ENCODE results near the gene NPAS3.
A peak's percentile ranks its signal among the peaks of the same experiment; 100 is the strongest.

The NPAS3 gene

DNA sequence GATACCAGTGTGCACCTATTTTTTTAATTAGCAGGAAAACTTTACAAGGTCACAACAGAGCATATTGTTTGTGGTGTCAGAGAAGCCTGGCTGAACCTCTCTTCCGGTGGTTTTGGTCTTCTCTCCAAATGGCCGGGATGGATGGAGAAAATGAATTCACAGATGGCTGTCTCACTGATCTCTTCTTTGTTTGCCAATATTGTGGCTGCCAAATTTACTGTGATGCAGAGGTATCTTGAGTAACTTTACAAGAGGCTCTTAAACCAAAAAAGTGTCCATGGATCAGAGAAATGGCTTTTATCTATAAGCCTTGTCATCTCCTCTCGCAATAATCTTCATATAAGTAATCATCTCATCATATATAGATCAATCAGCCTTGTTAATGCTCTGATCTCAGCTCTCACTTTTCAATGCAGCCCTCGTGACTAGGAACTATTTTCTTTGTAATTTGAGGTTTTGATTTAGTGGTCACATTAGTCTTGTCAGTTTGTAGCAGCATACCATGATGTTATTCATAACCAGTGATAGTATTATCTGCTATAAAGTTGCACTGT, 704.1 kb downstream of the NPAS3 start:
- DNase-seq (ENCODE audit: low read depth), result peak; percentile 55

DNA sequence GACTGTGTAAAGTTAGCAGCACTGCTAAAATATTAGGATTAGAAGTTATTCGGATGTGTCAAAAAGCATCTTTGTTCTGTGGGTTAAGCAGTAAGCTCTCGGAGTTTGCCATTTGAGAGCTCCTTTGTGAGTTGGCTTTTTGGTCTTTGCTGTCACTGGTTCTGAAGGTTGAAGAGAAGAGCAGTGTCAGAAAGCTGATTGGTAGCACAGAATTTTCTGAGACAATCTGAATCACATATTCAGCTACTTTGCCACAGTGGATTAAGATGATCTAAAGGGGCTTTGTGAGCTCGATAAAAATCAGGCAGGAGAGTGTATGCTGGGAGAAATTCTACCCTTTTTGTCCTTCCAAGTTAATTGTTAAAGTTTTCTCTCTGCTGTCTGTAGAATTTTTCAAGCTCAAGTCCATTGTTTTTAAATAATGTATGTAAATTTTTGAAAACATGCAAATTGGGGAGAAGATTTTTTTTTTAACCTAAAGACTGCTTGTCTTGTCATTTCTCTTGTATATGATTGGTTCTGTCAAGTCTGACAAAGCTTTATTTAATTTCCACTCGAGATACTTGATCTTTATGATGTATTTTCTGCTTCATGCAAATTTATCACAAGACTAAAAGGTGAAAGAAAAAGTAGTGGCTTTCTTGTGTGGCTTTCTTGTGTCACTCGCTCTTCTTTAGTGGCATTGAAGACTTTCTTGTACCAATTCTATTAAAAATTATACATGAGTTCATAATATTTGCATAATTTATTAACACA, 704.9 kb downstream of the NPAS3 start:
- no peak for DNase-seq (ENCODE audit: low read depth)

- DNase-seq (ENCODE audit: low read depth), result peak; percentile 90
These were observed 708.1 kb downstream of the NPAS3 start for GRCh38 chr14:33646692-33647260.

DNA sequence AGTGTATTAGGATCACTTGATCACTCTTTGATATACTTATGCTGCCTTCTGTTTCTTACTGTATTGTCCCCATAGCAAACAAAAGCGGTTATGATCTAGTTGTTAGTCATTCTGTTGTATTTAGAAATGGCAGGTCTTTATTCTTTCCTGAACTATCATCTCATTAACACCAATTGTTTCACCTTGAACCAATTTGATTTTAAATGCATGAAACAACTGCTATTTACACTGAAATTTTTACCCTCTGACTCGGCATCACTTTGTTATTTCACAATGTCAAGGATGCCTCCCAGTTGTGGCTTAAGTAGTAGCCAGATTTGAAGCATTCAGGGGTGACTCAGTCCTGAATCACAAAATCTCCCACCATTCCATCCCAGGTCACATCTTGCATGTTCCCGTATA, 708.7 kb downstream of the NPAS3 start:
- peak; percentile 98 for DNase-seq (ENCODE audit: low read depth)

DNA sequence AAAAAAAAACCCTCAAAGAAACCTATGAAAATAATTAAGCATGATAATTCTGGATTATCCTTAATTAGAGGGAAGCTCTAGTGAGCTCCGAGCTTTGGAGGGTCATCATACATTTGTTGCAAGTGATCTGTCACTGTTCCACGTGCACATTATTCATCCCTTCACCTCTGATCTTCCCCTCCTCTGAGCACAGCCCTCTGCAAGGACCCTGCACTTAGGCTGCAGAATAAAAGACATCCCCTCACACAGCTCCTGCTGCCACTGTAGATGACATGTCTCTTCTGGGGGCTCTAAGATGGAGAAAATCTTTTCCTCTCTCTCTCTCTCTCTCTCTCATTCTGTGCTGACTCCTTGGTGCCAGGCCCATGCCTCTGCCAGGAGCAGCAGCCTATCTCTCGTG, 711.8 kb downstream of the NPAS3 start:
- no peak for DNase-seq (ENCODE audit: low read depth)

- DNase-seq (ENCODE audit: low read depth), result no peak
These were observed 714.1 kb downstream of the NPAS3 start for GRCh38 chr14:33652566-33653307.

DNA sequence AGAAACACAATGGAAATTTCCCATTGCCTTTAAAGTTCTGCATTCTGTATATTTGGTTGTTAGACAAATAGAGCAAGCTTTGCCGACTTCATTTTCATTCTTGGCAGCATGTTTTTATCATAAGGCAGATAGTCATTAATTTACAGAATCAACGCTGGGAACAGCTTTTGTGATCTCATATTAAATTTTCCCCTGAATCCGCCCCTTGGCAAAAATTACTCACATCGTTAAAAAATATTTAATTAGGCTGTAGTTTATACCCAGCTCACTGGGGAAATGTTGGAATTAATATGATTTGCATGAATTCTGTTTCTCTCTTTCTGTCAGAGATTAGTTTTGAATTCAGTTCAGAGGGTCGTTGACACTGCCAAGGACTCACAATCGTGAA, 714.6 kb downstream of the NPAS3 start:
- no peak for DNase-seq (ENCODE audit: low read depth)

GRCh38 chr14:33655421-33655820, 716.7 kb downstream of the NPAS3 start:
- no peak for DNase-seq (ENCODE audit: low read depth)

GRCh38 chr14:33657476-33657875, 718.8 kb downstream of the NPAS3 start:
- no peak for DNase-seq (ENCODE audit: low read depth)

DNA sequence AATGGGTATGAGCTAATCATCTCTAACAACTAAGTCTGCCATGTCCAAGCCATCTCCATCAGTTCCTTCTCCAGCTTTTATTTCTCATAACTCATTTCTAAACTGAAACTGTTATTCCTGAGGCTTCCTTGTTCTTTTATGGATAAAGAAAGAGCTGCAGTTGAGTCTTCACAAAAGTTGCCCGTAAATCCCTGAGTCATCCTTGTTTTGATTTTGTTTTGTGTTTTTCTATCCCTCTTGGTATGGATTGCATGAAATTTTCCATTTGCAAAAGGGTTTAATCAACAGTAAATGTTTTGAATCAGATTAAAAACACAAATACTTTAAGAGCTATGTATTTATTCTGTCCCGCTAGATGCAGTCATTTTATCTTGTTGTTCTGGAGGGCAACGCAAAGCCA, 721.6 kb downstream of the NPAS3 start:
- no peak for DNase-seq (ENCODE audit: low read depth)

- DNase-seq (ENCODE audit: low read depth), result no peak
These were observed 722.4 kb downstream of the NPAS3 start for GRCh38 chr14:33661101-33661500.

GRCh38 chr14:33668066-33668465, 729.4 kb downstream of the NPAS3 start:
- no peak for DNase-seq (ENCODE audit: low read depth)

GRCh38 chr14:33669111-33669510, 730.4 kb downstream of the NPAS3 start:
- DNase-seq (ENCODE audit: low read depth), result no peak

DNA sequence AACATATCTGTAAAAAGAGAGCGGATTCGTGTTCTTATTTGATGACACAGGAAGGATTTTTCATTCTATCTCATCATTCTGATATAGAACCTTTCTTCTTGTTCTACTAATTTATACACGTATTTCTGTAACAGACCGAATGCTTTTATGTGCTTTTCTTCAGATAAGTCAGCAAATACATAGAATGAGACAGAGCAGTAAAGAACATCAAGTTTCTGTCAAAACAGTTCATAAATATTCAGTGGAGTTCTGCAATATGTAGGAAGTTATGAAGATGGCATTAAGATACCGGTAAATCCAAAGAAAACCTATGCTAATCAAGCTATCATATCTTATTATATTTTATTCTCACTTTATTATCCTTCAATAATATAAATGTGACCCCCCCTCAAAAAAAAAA, 731.6 kb downstream of the NPAS3 start:
- no peak for DNase-seq (ENCODE audit: low read depth)

DNA sequence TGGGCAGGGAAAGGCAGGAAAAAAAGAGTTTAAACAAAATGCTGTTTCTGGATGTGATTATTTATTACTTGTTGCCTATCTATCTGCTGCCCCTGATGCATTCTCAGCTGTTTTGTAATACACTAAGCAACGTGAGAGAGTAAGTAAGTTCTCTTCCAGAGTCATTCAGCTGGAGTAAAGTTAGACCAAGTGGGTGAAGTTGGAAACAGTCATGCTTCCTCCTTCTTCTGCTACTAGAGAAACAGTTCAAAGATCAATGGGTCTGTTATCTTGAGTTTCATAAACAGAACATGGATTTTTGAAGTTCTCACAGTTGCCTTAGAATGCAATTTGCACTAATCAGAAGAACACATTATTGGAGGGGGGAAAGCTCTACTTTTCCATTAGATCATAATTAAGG, 732.9 kb downstream of the NPAS3 start:
- peak; percentile 51 for DNase-seq (ENCODE audit: low read depth)

DNA sequence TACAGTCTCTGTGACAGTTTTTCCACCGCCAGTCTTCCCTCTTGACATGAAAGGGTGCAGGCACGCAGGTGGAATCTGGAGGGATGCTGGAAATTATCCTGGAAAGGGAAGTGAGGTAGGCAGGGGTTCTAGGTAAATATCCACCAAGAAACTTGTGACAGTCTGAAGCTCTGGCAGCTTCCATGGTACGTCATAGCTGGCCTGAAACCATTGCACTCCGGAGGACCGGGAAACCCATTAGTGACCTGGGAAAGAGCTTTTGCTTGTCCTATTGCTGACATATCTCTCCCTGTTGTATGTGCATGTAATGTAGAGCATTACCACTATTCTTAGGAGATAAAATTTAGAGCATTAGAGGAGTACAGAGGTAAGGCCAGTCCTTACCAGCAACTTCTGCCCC, 736.2 kb downstream of the NPAS3 start:
- no peak for DNase-seq (ENCODE audit: low read depth)

DNA sequence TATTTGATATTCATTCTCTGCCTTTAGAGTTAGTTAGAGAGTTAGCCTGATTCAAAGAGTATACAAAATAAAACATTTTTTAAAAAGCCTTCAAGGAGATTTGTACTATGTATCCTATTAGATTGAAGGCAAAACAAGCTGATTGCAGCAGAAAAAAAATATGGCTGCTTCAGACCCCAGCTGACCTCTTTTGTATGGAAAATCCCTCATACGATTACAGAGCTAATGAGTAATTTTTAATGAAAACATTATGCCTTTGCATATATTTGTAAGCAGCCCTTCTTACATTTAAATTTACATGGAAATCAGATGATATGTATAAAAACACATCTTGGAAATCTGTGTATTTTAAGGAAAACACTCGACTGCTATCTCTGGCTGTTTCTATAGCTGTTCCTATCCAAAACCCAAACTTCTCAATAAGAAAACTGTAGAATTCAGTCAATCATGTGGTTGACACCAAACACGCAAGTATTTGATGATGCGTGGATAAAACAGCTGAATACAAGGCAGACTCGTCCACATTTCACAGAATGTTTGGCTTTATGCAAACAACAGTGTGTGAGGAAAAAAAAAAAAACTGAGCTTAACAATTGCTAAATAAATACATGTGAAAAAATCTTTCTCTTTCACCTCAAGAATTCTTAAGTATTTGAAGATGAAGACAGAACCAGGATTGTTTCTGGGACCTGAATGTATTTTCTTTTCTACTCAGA, 736.9 kb downstream of the NPAS3 start:
- DNase-seq (ENCODE audit: low read depth), result peak; percentile 36

DNA sequence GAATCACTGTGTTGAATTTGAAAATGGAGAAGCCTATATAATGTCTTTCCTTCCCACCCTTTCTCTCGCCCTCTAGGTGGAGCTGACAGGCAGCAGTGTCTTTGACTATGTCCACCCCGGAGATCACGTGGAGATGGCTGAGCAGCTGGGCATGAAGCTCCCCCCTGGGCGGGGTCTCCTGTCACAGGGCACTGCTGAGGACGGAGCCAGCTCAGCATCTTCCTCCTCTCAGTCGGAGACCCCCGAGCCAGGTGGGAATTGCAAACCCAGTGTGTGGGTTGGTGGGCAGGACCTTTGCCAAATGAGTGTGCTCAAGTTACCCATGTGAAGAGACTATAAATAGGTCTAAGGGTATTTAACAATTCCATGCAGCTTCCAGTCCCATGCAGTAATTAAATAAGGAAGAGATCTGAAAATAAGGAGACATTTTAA, 737.5 kb downstream of the NPAS3 start:
- DNase-seq (ENCODE audit: low read depth), result peak; percentile 55

DNA sequence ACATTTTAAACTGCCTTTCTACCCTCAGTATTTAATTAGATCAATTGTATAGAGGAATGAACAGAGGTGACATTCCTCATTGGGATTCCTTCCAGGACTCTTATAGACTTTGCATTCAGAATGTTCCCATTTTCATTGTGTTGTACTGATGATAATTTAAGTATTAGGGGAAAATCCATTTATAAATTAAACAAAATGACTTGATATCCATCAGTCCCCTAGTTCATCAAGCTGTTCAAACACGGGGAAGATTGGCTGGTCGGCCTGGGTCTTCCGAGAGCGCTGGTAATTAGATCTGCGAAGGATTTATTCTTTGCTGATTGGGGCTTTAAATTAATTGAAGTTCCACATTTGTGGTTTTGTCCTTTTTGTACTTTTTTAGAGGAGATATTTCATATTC, 738.2 kb downstream of the NPAS3 start:
- no peak for DNase-seq (ENCODE audit: low read depth)

DNA sequence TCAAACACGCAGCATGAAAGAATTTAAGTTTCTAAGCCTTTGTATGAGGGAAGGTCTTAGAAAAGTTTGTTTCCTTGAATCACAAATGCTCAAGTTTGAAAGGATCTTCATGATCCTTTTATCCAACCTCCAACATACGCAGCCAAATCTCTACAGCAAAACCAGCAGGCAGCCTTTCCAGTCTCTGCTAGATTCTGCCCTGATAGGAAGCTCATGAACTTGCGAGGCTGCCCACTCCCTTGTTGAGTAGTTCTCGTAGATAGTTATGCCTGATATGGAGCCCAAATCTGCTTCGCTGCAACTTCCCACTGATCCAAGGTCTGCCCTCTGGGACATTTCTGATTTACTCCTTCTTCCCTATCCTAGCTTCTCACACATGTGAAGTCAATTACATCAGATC, 739.3 kb downstream of the NPAS3 start:
- no peak for DNase-seq (ENCODE audit: low read depth)

GRCh38 chr14:33679025-33679424, 740.3 kb downstream of the NPAS3 start:
- DNase-seq (ENCODE audit: low read depth), result no peak

DNA sequence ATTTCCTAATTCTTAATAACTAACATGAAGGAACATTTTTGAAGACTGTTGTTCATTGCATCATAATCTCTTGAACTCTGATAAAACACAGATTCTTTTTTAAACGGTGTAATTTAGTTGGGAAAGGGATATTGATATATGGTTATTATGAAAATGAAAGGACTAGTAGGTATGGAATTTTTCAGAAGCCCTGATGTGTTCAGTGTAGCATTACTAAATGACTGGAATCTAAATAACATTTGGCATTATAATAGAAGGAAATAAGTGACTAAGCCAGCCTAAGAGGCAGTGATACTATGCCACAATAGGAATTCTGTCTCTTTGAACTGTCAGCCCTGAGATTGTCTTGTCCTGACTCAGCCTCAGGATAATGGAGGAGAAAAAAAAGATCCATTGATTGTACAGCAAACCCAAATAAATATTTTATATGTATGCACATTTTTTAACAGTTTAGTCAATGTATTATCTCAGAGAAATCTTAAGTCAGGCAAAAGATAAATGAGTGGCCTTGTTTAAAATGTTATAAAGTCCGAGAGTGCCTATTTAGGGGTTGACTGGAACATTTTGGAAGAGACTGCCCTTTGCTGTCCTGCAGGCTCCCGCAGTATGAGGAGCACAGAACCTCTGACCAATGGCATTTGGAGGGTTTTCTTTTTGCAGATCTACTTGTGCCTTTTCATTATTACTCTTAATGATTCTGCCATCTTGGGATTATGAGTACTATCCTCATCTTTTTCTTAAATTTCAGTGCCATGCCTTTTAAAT, 741.0 kb downstream of the NPAS3 start:
- peak; percentile 81 for DNase-seq (ENCODE audit: low read depth)
